ENCODE data around the gene SGSM2. TPM values are rescaled to one million over a fixed set of nuclear protein-coding genes. Genes with fewer than 3 reads are reported as not detected.

SGSM2 gene
- total RNA-seq (100 to 1,000 TPM in 1 of 5 donors, 10 to 100 TPM in 4; 48.5 to 224 (median 57.1) TPM), polyA plus RNA-seq (10 to 100 TPM; 31.2 to 91.8 (median 41.5) TPM)
- long read RNA-seq, donor 1, full-length matches to known transcripts = 1 of 1 reads
- long read RNA-seq, donor 1, partial matches to known transcripts = 0 of 1 reads
- long read RNA-seq, donor 1, other reads (novel, unspliced or antisense) = 0 of 1 reads
- long read RNA-seq, donor 2, full-length matches to known transcripts = 5 of 5 reads
- long read RNA-seq, donor 2, partial matches to known transcripts = 0 of 5 reads
- long read RNA-seq, donor 2, other reads (novel, unspliced or antisense) = 0 of 5 reads
- long read RNA-seq, donor 3, partial matches to known transcripts = 0 of 1 reads
- long read RNA-seq, donor 3, other reads (novel, unspliced or antisense) = 0 of 1 reads
- long read RNA-seq, donor 4 = 0 reads
- long read RNA-seq, donor 5, full-length matches to known transcripts = 9 of 9 reads
- long read RNA-seq, donor 5, partial matches to known transcripts = 0 of 9 reads
- long read RNA-seq, donor 5, other reads (novel, unspliced or antisense) = 0 of 9 reads
- long read RNA-seq, donor 6, full-length matches to known transcripts = 7 of 7 reads
- long read RNA-seq, donor 6, partial matches to known transcripts = 0 of 7 reads
- long read RNA-seq, donor 6, other reads (novel, unspliced or antisense) = 0 of 7 reads
- long read RNA-seq, donor 7, partial matches to known transcripts = 0 of 3 reads
- long read RNA-seq, donor 7, other reads (novel, unspliced or antisense) = 0 of 3 reads
- long read RNA-seq, donor 8, partial matches to known transcripts = 0 of 4 reads
- long read RNA-seq, donor 8, other reads (novel, unspliced or antisense) = 0 of 4 reads
- long read RNA-seq, donor 9, partial matches to known transcripts = 0 of 6 reads
- long read RNA-seq, donor 9, other reads (novel, unspliced or antisense) = 0 of 6 reads
- long read RNA-seq, donor 10, full-length matches to known transcripts = 2 of 2 reads
- long read RNA-seq, donor 10, partial matches to known transcripts = 0 of 2 reads
- long read RNA-seq, donor 10, other reads (novel, unspliced or antisense) = 0 of 2 reads

DNA sequence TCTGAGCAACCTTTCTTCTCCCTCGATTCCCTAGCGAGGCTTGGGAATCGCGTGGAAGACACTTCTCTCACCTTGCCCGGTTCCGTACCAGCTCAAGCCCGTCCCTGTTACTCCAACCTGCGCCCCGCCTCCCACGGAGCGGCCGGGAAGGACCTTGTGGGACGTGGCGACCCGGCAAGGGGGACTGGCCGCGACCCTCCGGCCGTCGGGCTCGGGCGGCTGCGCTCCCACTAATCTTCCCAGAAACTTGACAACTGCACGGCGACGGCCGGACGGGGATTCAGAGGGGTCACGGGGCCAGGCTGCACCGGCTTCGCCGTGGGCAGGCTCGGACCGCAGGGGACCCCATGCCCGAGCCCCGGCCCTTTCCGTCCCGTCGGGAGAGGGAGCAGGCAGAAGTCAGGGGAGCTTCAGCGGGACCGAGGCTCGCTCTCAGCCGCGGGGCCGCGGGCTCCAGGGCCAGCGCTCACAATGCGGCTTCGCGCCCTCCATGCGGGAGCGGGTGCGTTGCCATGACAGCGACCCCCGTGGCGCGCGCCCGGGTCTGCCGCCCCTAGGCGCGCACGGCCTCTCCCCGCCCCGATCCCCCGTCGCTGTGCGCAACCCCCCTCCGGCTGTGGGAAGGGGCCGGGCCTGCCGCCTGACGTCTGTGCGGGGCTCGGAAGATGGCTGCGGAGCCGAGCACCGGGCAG is at the start of gene SGSM2:
Gene SGSM2 (plus strand): TSS at position 650 of the 692 bp plus-strand sequence. CDS start 188 bp downstream, outside the sequence.
- intact Hi-C loops (cut with DNase I; ENCODE audit: low total_unique reads) = no loop called here
- WGBS, 5 donors = 0 to 1% (median 1%) methylated on average over 39 to 77 of the region's 77 CpGs

GRCh38 chr17:2289878-2290478 is 47.3 kb upstream of the SGSM2 start:
- H3K27me3 ChIP-seq = no peaks in the 10 kb centered on the region
- WGBS, 5 donors = 90 to 96% (median 94%) methylated on average over 5 of the region's 5 CpGs
- H3K9me3 ChIP-seq = no peaks in the 10 kb centered on the region
- intact Hi-C loops (cut with DNase I; ENCODE audit: low total_unique reads) = no loop called here
- no peak for DNase-seq
- peaks cover 0 to 2% (median 0%) of the 10 kb centered on the region in 4 donors for H3K4me1 ChIP-seq
- H3K27ac ChIP-seq = no peak overlapping the region
- TF ChIP-seq CTCF (IDR thresholded peaks at IDR 0.05) (no peak), POLR2AphosphoS5 (IDR thresholded peaks at IDR 0.05) (no peak), EP300 (IDR thresholded peaks at IDR 0.05) (no peak), POLR2A (IDR thresholded peaks at IDR 0.05) (no peak)
- no peak overlapping the region for H3K4me3 ChIP-seq
- H3K36me3 ChIP-seq = peaks cover 24 to 100% (median 95%) of the 10 kb centered on the region in 4 donors

More for the DNA sequence above, at the start of gene SGSM2:
- peak; percentile 65 to 92 for DNase-seq
- Histone ChIP-seq H3K36me3 (peaks cover 24 to 48% (median 42%) of the 10 kb centered on the region in 4 donors), H3K27ac (peak within 1 kb of the TSS; percentile 90 to 96 (median 95)), H3K27me3 (no peaks in the 10 kb centered on the region), H3K9me3 (no peaks in the 10 kb centered on the region), H3K4me1 (peaks cover 10 to 40% (median 36%) of the 10 kb centered on the region in 4 donors), H3K4me3 (peak within 1 kb of the TSS; percentile 82 to 99 (median 95))
- TF ChIP-seq POLR2AphosphoS5 (IDR thresholded peaks at IDR 0.05) = peak in 1 of 3 donors; percentile 14
- no peak for TF ChIP-seq POLR2A (IDR thresholded peaks at IDR 0.05)

DNA sequence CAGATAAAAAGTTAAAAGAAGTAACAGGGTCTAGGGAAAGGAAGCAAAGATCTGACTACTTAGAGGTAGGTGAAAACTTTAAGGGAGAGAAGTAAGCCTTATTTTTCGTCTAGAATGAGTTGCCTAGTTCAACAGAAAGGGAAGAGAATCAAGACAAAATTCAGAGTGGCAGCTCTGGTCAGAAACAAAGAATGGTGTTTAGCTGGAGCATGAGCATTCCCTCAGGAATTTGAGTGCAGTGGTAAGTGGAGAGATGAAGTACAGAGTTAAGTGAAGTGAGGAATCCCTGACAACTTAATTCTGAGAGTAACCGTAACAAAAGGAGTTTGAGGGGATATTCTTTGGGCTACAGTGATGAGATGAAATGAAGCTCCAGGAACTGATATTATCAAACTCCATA is 45.2 kb upstream of the SGSM2 start:
- Histone ChIP-seq H3K4me1 (peaks cover 0 to 17% (median under 1%) of the 10 kb centered on the region in 4 donors), H3K27me3 (no peaks in the 10 kb centered on the region), H3K9me3 (no peaks in the 10 kb centered on the region), H3K36me3 (peaks cover 35 to 100% (median 100%) of the 10 kb centered on the region in 4 donors), H3K27ac (no peak overlapping the region), H3K4me3 (no peak overlapping the region)
- DNase-seq = no peak
- TF ChIP-seq POLR2AphosphoS5 (IDR thresholded peaks at IDR 0.05) (no peak), EP300 (IDR thresholded peaks at IDR 0.05) (no peak), POLR2A (IDR thresholded peaks at IDR 0.05) (no peak), CTCF (IDR thresholded peaks at IDR 0.05) (no peak)
- WGBS, 5 donors = 80 to 91% (median 89%) methylated on average over 2 of the region's 2 CpGs
- intact Hi-C loops (cut with DNase I; ENCODE audit: low total_unique reads) = no loop called here

- Histone ChIP-seq H3K27me3 (no peaks in the 10 kb centered on the region), H3K9me3 (no peaks in the 10 kb centered on the region), H3K27ac (no peak overlapping the region), H3K4me1 (peaks cover 0 to 21% (median 9%) of the 10 kb centered on the region in 4 donors), H3K36me3 (peaks cover 31 to 98% (median 96%) of the 10 kb centered on the region in 4 donors), H3K4me3 (no peak overlapping the region)
- WGBS, 5 donors = 59 to 79% (median 74%) methylated on average over 1 of the region's 1 CpG
- DNase-seq = no peak
- no peak for TF ChIP-seq POLR2A (IDR thresholded peaks at IDR 0.05)
- no peak for TF ChIP-seq CTCF (IDR thresholded peaks at IDR 0.05)
- TF ChIP-seq POLR2AphosphoS5 (IDR thresholded peaks at IDR 0.05) = no peak
- no peak for TF ChIP-seq EP300 (IDR thresholded peaks at IDR 0.05)
- intact Hi-C loops (cut with DNase I; ENCODE audit: low total_unique reads) = no loop called here
Measured at GRCh38 chr17:2295575-2295974, 41.7 kb upstream of the SGSM2 start.

All from stomach (tissue), 19 donors.